ENCODE results near the gene KCTD8.

Gene KCTD8

GRCh38 chr4:44313702-44314101, 134.9 kb downstream of the KCTD8 start:
- no peak overlapping the region for H3K4me3 ChIP-seq (ENCODE audit: low read depth, low read length)
- no peak for TF ChIP-seq MYC (IDR thresholded peaks at IDR 0.05; ENCODE audit: low read depth, low read length)
- no peak for TF ChIP-seq MAX (IDR thresholded peaks at IDR 0.05; ENCODE audit: low read depth, low read length)
- TF ChIP-seq, protein P1, sequence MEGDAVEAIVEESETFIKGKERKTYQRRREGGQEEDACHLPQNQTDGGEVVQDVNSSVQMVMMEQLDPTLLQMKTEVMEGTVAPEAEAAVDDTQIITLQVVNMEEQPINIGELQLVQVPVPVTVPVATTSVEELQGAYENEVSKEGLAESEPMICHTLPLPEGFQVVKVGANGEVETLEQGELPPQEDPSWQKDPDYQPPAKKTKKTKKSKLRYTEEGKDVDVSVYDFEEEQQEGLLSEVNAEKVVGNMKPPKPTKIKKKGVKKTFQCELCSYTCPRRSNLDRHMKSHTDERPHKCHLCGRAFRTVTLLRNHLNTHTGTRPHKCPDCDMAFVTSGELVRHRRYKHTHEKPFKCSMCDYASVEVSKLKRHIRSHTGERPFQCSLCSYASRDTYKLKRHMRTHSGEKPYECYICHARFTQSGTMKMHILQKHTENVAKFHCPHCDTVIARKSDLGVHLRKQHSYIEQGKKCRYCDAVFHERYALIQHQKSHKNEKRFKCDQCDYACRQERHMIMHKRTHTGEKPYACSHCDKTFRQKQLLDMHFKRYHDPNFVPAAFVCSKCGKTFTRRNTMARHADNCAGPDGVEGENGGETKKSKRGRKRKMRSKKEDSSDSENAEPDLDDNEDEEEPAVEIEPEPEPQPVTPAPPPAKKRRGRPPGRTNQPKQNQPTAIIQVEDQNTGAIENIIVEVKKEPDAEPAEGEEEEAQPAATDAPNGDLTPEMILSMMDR (IDR thresholded peaks at IDR 0.05; ENCODE audit: low read depth, low read length), result no peak
- no peak for TF ChIP-seq POLR2A (IDR thresholded peaks at IDR 0.05; ENCODE audit: extremely low read depth, insufficient read length)

DNA sequence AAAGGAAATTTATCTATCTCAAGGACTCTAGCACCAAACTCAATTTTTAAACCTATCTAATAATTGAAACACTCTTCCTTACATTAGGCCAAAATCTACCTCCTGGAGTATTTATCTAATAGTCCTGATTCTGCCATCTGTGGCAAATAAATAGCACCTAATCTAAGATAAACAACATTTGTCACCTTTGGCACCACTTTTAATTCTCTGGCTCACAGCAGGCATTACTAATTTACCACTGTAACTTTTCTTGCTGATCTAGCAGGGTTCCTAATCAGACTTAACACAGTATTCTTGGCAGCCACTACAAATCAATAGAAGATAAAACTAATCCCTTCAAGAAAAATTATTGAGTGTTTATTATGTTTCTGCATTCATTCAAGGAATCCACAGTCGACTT, 161.1 kb downstream of the KCTD8 start:
- DNase-seq (ENCODE audit: low read depth), result no peak
- TF ChIP-seq MYC (IDR thresholded peaks at IDR 0.05; ENCODE audit: low read depth, low read length), result no peak
- TF ChIP-seq, protein P1 (IDR thresholded peaks at IDR 0.05; ENCODE audit: low read depth, low read length), result no peak
- TF ChIP-seq POLR2A (IDR thresholded peaks at IDR 0.05; ENCODE audit: extremely low read depth, insufficient read length), result no peak
- TF ChIP-seq MAX (IDR thresholded peaks at IDR 0.05; ENCODE audit: low read depth, low read length), result no peak
- no peak overlapping the region for H3K4me3 ChIP-seq (ENCODE audit: low read depth, low read length)

More at GRCh38 chr4:44313702-44314101, 134.9 kb downstream of the KCTD8 start:
- DNase-seq (ENCODE audit: low read depth), result no peak

DNA sequence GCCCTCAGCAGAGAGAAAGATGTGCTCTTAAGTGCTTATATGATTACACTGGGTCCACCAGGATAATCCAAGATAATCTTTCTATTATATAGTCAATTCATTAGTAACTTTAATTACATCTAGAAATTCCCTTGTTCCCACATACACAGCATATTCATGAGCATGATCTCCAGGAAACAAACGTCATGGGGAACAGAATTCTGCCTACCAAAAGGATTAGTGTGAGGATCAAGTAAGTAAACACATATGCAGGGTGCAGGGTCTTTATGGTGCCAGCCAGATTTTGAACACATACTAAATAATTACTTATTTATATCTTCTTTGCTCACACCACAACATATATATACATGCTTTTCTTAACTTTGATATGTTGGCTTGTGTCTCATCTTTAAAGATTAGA, 169.1 kb downstream of the KCTD8 start:
- TF ChIP-seq, protein P1 (IDR thresholded peaks at IDR 0.05; ENCODE audit: low read depth, low read length), result no peak
- TF ChIP-seq MYC (IDR thresholded peaks at IDR 0.05; ENCODE audit: low read depth, low read length) (no peak), POLR2A (IDR thresholded peaks at IDR 0.05; ENCODE audit: extremely low read depth, insufficient read length) (no peak), MAX (IDR thresholded peaks at IDR 0.05; ENCODE audit: low read depth, low read length) (no peak)
- H3K4me3 ChIP-seq (ENCODE audit: low read depth, low read length), result no peak overlapping the region
- no peak for DNase-seq (ENCODE audit: low read depth)

DNA sequence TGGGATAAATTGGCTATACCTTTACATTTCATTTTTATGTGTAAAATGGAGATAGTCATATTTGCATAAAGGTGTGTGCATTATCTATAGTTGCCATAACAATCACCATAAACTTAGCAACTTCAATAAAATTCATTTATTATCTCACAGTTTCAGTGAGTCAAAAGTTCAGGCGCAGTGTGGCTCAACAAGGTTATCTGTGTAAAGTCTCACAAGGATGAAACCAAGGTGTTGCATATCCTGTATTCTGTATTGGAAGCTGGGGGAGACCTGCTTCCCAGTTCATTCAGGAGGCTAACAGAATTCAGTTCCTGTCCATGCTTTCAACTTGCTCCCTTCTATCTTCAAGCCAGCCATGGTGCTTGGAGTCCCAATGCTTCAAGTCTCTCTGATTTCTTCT, 169.5 kb downstream of the KCTD8 start:
- H3K4me3 ChIP-seq (ENCODE audit: low read depth, low read length), result no peak overlapping the region
- no peak for DNase-seq (ENCODE audit: low read depth)
- TF ChIP-seq, protein P1 (IDR thresholded peaks at IDR 0.05; ENCODE audit: low read depth, low read length), result no peak
- TF ChIP-seq MYC (IDR thresholded peaks at IDR 0.05; ENCODE audit: low read depth, low read length) (no peak), MAX (IDR thresholded peaks at IDR 0.05; ENCODE audit: low read depth, low read length) (no peak), POLR2A (IDR thresholded peaks at IDR 0.05; ENCODE audit: extremely low read depth, insufficient read length) (no peak)

GRCh38 chr4:44257461-44257860, 191.1 kb downstream of the KCTD8 start:
- peak; percentile 5 for DNase-seq (ENCODE audit: low read depth)
- TF ChIP-seq MAX (IDR thresholded peaks at IDR 0.05; ENCODE audit: low read depth, low read length), result no peak
- TF ChIP-seq POLR2A (IDR thresholded peaks at IDR 0.05; ENCODE audit: extremely low read depth, insufficient read length), result no peak
- TF ChIP-seq, protein P1 (IDR thresholded peaks at IDR 0.05; ENCODE audit: low read depth, low read length), result no peak
- no peak for TF ChIP-seq MYC (IDR thresholded peaks at IDR 0.05; ENCODE audit: low read depth, low read length)
- no peak overlapping the region for H3K4me3 ChIP-seq (ENCODE audit: low read depth, low read length)

DNA sequence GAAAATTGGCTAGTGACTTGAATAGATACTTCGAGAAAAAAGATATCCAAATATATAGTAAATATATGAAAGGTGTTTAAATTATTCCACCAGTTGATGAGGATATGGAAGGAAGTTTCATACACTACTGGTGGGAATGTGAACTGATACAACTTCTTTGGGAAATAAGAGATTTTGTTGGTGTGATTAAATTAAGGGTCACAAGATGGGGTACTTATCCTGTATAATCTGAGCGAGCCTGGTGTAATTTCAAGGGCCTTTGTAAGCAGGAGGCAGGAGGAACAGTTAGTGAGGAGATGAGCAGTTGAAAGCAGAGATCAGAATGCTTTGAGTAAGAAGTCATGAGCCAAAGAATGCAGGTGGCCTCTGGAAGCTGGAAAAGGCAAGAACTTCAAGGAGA, 192.2 kb downstream of the KCTD8 start:
- DNase-seq (ENCODE audit: low read depth), result peak; percentile 3
- TF ChIP-seq POLR2A (IDR thresholded peaks at IDR 0.05; ENCODE audit: extremely low read depth, insufficient read length) (no peak), MYC (IDR thresholded peaks at IDR 0.05; ENCODE audit: low read depth, low read length) (no peak), MAX (IDR thresholded peaks at IDR 0.05; ENCODE audit: low read depth, low read length) (no peak)
- TF ChIP-seq, protein P1 (IDR thresholded peaks at IDR 0.05; ENCODE audit: low read depth, low read length), result no peak
- no peak overlapping the region for H3K4me3 ChIP-seq (ENCODE audit: low read depth, low read length)
